ENCODE measurements around the gene CNN3. TPM values are rescaled to one million over a fixed set of nuclear protein-coding genes. Genes with fewer than 3 reads are reported as not detected.
A peak's percentile ranks its signal among the peaks of the same experiment; 100 is the strongest.

CNN3 gene
- total RNA-seq, 1 donor, result 211 TPM

DNA sequence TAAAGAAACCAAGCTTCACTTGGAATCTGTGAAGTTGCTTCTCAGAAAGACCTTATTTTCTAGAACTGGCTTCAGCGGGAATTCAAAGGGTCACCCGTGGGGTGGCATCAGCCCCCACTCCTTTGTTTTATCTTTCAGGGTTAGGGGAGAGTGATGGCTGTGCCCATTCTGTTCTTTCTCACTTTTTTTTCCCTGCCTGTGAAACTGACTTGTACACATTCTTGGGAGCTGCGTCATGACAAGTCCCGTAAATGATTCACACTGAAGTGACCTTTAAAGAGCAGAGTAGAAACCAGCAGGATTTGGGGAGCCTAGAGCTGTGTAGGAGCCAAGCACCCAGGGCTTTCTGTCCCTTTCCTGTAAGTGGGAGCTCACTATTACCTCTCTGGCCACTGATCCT is 63.0 kb downstream of the CNN3 start:
- no peak overlapping the region for H3K4me3 ChIP-seq (ENCODE audit: low read depth, low read length)
- DNase-seq (ENCODE audit: low read depth), result peak; percentile 92
- TF ChIP-seq, protein P1, sequence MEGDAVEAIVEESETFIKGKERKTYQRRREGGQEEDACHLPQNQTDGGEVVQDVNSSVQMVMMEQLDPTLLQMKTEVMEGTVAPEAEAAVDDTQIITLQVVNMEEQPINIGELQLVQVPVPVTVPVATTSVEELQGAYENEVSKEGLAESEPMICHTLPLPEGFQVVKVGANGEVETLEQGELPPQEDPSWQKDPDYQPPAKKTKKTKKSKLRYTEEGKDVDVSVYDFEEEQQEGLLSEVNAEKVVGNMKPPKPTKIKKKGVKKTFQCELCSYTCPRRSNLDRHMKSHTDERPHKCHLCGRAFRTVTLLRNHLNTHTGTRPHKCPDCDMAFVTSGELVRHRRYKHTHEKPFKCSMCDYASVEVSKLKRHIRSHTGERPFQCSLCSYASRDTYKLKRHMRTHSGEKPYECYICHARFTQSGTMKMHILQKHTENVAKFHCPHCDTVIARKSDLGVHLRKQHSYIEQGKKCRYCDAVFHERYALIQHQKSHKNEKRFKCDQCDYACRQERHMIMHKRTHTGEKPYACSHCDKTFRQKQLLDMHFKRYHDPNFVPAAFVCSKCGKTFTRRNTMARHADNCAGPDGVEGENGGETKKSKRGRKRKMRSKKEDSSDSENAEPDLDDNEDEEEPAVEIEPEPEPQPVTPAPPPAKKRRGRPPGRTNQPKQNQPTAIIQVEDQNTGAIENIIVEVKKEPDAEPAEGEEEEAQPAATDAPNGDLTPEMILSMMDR (IDR thresholded peaks at IDR 0.05; ENCODE audit: insufficient read depth, low read length), result no peak

DNA sequence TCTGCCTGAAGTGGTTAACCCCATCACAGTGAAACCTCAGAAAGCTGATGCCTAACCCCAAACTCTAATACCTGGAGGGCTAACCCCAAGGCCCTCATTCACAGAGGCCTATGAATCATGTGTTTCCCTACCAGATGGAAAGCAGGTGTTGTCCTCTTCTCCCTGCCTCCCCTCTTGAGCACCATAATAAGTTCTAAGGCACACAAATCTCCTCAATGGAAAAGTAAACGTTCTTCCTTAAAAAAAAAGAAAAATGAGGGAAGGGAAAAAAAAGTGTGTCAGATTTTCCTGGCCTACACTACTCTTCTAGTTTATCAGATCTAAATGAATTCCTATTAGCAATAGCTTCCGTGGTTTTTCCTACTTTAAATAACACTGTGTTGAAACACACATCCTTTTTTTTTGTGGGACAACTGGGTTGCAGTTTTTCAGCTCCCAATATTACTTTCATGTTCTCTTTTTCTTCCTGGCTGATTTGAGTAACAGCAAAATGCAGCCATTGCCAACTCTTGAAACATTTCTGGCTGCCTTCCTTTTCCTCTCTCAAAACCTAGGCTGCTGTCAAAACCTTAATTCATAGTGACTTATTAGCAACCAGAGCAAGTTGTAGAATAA is 63.5 kb downstream of the CNN3 start:
- TF ChIP-seq, protein P1 (IDR thresholded peaks at IDR 0.05; ENCODE audit: insufficient read depth, low read length), result no peak
- DNase-seq (ENCODE audit: low read depth), result peak; percentile 93
- no peak overlapping the region for H3K4me3 ChIP-seq (ENCODE audit: low read depth, low read length)

DNA sequence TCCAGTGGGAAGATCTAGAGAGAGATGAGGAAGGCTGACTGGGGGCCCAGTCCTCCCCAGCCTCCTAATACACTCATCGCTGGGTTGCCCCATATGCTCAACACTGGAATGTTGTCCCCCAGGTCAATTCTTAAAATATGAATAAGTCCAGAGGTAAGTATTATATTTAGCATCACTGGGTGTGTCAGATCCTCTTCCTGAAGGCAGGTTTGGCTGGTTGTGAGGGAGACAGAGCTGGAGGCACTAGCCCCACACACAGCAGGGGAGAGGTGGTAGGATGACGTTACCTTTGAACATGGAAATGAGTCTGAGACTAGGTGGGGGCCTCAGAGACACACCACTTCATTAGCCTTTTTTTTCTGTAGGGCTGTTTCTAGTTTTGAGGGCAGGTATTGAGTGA is 64.2 kb downstream of the CNN3 start:
- DNase-seq (ENCODE audit: low read depth), result no peak
- TF ChIP-seq, protein P1 (IDR thresholded peaks at IDR 0.05; ENCODE audit: insufficient read depth, low read length), result no peak
- H3K4me3 ChIP-seq (ENCODE audit: low read depth, low read length), result no peak overlapping the region

DNA sequence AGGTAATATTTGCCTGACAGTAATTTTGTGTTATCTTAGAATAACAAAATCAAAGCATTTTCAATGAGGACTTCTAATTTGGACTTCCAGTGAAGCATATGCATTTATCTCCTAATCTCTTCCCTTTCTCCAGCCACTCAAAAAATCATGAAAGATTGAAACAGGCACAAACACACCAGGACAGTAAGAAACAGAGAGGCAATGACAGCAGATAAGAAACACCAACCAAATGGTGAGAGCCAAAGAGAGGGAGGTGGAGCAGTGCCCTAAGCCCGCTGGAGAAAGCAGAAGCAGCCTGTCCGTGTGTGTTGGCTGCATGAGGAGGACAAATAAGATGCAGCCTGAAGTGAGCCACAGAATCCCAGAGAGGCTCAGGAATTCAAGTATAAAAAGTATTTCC is 67.7 kb downstream of the CNN3 start:
- no peak for DNase-seq (ENCODE audit: low read depth)
- no peak overlapping the region for H3K4me3 ChIP-seq (ENCODE audit: low read depth, low read length)
- TF ChIP-seq, protein P1 (IDR thresholded peaks at IDR 0.05; ENCODE audit: insufficient read depth, low read length), result no peak

DNA sequence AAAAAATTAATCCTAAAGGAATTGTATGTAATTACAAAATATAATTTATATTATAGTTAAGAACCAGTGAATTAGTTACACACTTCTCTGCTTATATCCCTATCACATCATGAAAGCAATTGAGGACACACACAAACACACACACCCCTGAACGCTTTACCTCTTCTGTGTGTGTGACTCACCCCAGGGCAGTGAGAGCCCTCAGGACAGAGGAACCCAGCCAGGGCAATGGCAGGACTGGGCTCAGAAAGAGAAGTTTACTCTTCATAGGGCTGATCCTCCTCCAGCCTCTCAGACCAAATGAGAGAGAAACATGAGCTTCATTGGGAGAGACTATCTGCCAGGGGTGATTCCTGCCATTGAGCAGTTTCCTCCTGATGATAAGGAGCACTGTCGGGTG is 68.6 kb downstream of the CNN3 start:
- no peak for DNase-seq (ENCODE audit: low read depth)
- TF ChIP-seq, protein P1 (IDR thresholded peaks at IDR 0.05; ENCODE audit: insufficient read depth, low read length), result no peak

DNA sequence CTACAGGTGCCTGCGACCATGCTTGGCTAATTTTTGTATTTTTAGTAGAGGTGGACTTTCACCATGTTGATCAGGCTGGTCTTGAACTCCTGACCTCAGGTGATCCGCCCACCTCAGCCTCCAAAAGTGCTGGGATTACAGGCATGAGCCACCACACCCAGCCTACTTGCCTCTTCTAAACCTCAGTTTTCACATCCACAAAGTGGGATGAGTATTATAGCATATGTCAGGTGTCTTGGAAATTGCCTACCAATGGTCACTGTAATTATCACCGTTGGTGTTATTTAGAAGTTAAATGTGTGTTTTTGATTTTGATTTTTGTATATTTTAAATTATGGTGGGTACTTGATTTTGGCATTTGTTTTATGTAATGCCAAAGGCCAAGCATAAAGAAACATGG is 70.0 kb downstream of the CNN3 start:
- TF ChIP-seq, protein P1 (IDR thresholded peaks at IDR 0.05; ENCODE audit: insufficient read depth, low read length), result no peak

More for the DNA sequence above, 68.6 kb downstream of the CNN3 start:
- no peak overlapping the region for H3K4me3 ChIP-seq (ENCODE audit: low read depth, low read length)

DNA sequence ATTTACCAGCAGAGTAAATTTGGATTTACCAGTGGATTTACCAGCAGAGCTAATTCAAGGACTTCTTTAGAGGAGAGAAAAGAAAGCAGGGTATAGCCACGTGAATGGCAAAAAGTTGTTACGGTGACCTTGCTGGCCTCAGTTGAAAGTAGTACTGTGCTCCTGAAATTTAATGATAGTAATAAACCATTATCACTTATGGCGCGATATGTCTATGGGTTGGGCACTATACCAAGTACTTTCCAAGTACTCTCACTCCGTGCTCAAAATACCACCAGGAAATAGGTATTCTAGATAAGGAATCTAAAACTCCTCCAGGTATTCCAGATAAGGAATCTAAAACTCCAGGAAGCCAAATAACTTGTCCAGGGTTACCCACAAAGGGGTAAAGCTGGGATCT is 70.9 kb downstream of the CNN3 start:
- no peak overlapping the region for H3K4me3 ChIP-seq (ENCODE audit: low read depth, low read length)
- DNase-seq (ENCODE audit: low read depth), result no peak
- TF ChIP-seq, protein P1 (IDR thresholded peaks at IDR 0.05; ENCODE audit: insufficient read depth, low read length), result no peak

More for the DNA sequence above, 70.0 kb downstream of the CNN3 start:
- DNase-seq (ENCODE audit: low read depth), result no peak
- no peak overlapping the region for H3K4me3 ChIP-seq (ENCODE audit: low read depth, low read length)

Data from fibroblast of the aortic adventitia (primary cell).